Ishikawa (cell line): ENCODE results near the gene PTPRN2.

Experiments
- CEBPB ChIP-seq: IDR thresholded peaks from 2 replicates; pipeline ENCODE4 v1.6.1; 2012
- CREB1 ChIP-seq: IDR thresholded peaks from 2 replicates; pipeline ENCODE4 v1.6.1; 2012; ENCODE audit warnings: low read depth
- EGR1 ChIP-seq: IDR thresholded peaks from 2 replicates; pipeline ENCODE4 v1.6.1; 2012
- EP300 ChIP-seq: IDR thresholded peaks from 2 replicates; pipeline ENCODE4 v1.6.1; 2012; ENCODE audit warnings: borderline replicate concordance
- FOXM1 ChIP-seq: IDR thresholded peaks from 2 replicates; pipeline ENCODE4 v1.6.1; 2012; ENCODE audit warnings: low read depth, borderline replicate concordance
- NFIC ChIP-seq: IDR thresholded peaks from 2 replicates; pipeline ENCODE4 v1.6.1; 2012
- RAD21 ChIP-seq: IDR thresholded peaks from 2 replicates; pipeline ENCODE4 v1.6.1; 2012; ENCODE audit warnings: low read depth
- TAF1 ChIP-seq: IDR thresholded peaks from 2 replicates; pipeline ENCODE4 v1.6.1; 2012; ENCODE audit warnings: low read depth, mild to moderate bottlenecking
- TCF12 ChIP-seq: IDR thresholded peaks from 2 replicates; pipeline ENCODE4 v1.6.1; 2012; ENCODE audit warnings: low read depth
- TEAD4 ChIP-seq: IDR thresholded peaks from 2 replicates; pipeline ENCODE4 v1.6.1; 2012
- USF1 ChIP-seq: IDR thresholded peaks from 2 replicates; pipeline ENCODE4 v1.6.1; 2012
- YY1 ChIP-seq: IDR thresholded peaks from 2 replicates; pipeline ENCODE4 v1.6.1; 2012; ENCODE audit warnings: low read depth
- ZBTB7A ChIP-seq: IDR thresholded peaks from 2 replicates; pipeline ENCODE4 v1.6.1; 2012; ENCODE audit warnings: low read depth
- TF ChIP-seq, protein P1 (sequence below): IDR thresholded peaks from 2 replicates; pipeline ENCODE4 v1.6.1; 2012; ENCODE audit warnings: low read depth, mild to moderate bottlenecking
- TF ChIP-seq, protein P2 (sequence below): IDR thresholded peaks from 2 replicates; pipeline ENCODE4 v1.6.1; 2012

The PTPRN2 gene

GRCh38 chr7:157775560-157776332 is 811.9 kb downstream of the PTPRN2 start:
- TF ChIP-seq, protein P1, sequence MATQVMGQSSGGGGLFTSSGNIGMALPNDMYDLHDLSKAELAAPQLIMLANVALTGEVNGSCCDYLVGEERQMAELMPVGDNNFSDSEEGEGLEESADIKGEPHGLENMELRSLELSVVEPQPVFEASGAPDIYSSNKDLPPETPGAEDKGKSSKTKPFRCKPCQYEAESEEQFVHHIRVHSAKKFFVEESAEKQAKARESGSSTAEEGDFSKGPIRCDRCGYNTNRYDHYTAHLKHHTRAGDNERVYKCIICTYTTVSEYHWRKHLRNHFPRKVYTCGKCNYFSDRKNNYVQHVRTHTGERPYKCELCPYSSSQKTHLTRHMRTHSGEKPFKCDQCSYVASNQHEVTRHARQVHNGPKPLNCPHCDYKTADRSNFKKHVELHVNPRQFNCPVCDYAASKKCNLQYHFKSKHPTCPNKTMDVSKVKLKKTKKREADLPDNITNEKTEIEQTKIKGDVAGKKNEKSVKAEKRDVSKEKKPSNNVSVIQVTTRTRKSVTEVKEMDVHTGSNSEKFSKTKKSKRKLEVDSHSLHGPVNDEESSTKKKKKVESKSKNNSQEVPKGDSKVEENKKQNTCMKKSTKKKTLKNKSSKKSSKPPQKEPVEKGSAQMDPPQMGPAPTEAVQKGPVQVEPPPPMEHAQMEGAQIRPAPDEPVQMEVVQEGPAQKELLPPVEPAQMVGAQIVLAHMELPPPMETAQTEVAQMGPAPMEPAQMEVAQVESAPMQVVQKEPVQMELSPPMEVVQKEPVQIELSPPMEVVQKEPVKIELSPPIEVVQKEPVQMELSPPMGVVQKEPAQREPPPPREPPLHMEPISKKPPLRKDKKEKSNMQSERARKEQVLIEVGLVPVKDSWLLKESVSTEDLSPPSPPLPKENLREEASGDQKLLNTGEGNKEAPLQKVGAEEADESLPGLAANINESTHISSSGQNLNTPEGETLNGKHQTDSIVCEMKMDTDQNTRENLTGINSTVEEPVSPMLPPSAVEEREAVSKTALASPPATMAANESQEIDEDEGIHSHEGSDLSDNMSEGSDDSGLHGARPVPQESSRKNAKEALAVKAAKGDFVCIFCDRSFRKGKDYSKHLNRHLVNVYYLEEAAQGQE, result no peak
- TF ChIP-seq CREB1 (no peak), YY1 (no peak), TAF1 (no peak), USF1 (no peak), ZBTB7A (no peak)
- TF ChIP-seq, protein P2, sequence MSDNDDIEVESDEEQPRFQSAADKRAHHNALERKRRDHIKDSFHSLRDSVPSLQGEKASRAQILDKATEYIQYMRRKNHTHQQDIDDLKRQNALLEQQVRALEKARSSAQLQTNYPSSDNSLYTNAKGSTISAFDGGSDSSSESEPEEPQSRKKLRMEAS, result 0 out of 2 replicates have a peak, but pooled peaks have one; percentile 20

GRCh38 chr7:157775021-157775559 is 812.5 kb downstream of the PTPRN2 start:
- TF ChIP-seq EGR1 (no peak), CREB1 (no peak), ZBTB7A (no peak), USF1 (no peak), TEAD4 (no peak), TAF1 (no peak), EP300 (no peak), NFIC (no peak), YY1 (no peak), RAD21 (no peak), FOXM1 (no peak), CEBPB (no peak), TCF12 (no peak)
- TF ChIP-seq, protein P1, result no peak
- TF ChIP-seq, protein P2, result no peak

DNA sequence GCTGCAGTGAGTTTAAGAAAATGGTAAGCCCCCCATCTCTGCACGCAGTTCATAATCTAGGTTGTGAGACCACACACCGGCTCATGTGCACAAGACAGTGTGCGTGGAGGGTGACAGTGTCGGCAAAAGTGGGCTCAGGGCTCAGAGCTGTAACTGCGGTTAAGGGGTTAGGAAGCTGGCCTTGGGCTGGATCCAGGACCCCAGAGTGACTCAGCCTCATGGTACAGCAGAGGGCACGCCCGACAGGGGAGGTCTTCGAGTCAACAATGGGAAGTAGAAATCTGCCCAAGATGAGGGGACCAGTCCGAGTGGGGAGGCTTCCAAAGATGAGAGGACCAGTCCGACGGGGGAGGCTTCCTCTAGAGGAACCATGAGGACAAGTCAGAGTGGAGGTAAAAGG is 813.1 kb downstream of the PTPRN2 start:
- TF ChIP-seq YY1 (no peak), RAD21 (no peak), CEBPB (no peak), ZBTB7A (no peak), TCF12 (no peak), EGR1 (no peak), CREB1 (no peak)
- TF ChIP-seq, protein P2, result no peak

- TF ChIP-seq, protein P2, result no peak
- no peak for TF ChIP-seq CREB1
These were observed 814.3 kb downstream of the PTPRN2 start for GRCh38 chr7:157773361-157773760.

- no peak for TF ChIP-seq FOXM1
- no peak for TF ChIP-seq NFIC
- no peak for TF ChIP-seq CREB1
- TF ChIP-seq EP300, result no peak
- TF ChIP-seq TAF1, result no peak
These were observed 815.0 kb downstream of the PTPRN2 start for GRCh38 chr7:157772486-157773130.

DNA sequence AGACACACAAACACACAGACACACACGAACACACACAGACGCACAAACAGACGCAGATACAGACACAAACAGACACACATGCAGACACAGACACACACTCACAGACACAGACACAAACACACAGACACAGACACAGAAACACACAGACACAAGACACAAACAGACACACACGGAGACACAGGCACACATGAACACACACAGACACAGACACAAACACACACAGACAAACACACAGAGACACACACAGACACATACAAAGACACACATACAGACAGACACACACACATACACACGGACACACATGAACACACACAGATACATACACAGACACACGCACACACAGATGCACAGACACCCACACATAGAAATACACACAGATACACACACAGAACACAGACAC is 815.9 kb downstream of the PTPRN2 start:
- TF ChIP-seq FOXM1 (no peak), EP300 (no peak), TAF1 (no peak), USF1 (no peak), CEBPB (no peak), YY1 (no peak), NFIC (no peak), EGR1 (no peak), ZBTB7A (no peak), CREB1 (no peak), TEAD4 (no peak), TCF12 (no peak), RAD21 (no peak)
- TF ChIP-seq, protein P2, result no peak
- TF ChIP-seq, protein P1, result no peak
